H9 (cell line): ENCODE measurements around the gene TAPBPL. TPM values are rescaled to one million over a fixed set of nuclear protein-coding genes. Genes with fewer than 3 reads are reported as not detected.

ENCODE experiments used
- DNase-seq: peaks from one replicate; pipeline ENCODE4 v3.0.0-alpha.2; 2017
- H2AFZ ChIP-seq: one replicate; pipeline ENCODE4 v1.6.1; 2013; ENCODE audit warnings: mild to moderate bottlenecking, low read length, control low read depth, moderate library complexity
- H2AK5ac ChIP-seq: 2 replicates; pipeline ENCODE4 v1.6.1; 2013; ENCODE audit warnings: low read length, control low read depth, mixed read lengths; ENCODE audit not compliant: insufficient read length
- H2BK120ac ChIP-seq: one replicate; pipeline ENCODE4 v1.6.1; 2013; ENCODE audit warnings: low read depth, mild to moderate bottlenecking, low read length, control low read depth, inconsistent platforms; ENCODE audit not compliant: poor library complexity, severe bottlenecking
- H2BK12ac ChIP-seq: 2 replicates; pipeline ENCODE4 v1.6.1; 2013; ENCODE audit warnings: low read length, control low read depth, mixed read lengths, low read depth; ENCODE audit not compliant: insufficient read length
- H2BK15ac ChIP-seq: 2 replicates; pipeline ENCODE4 v1.6.1; 2013; ENCODE audit warnings: low read depth, low read length, control low read depth
- H2BK20ac ChIP-seq: one replicate; pipeline ENCODE4 v1.6.1; 2013; ENCODE audit warnings: low read depth, mild to moderate bottlenecking, low read length, control low read depth, inconsistent platforms; ENCODE audit not compliant: poor library complexity, severe bottlenecking
- H2BK5ac ChIP-seq: 2 replicates; pipeline ENCODE4 v1.6.1; 2013; ENCODE audit warnings: low read length, control low read depth, mixed read lengths; ENCODE audit not compliant: insufficient read length
- H3K14ac ChIP-seq: 2 replicates; pipeline ENCODE4 v1.6.1; 2013; ENCODE audit warnings: low read length, control low read depth; ENCODE audit not compliant: insufficient read depth
- H3K18ac ChIP-seq: 2 replicates; pipeline ENCODE4 v1.6.1; 2013; ENCODE audit warnings: low read depth, mild to moderate bottlenecking, mixed read lengths, low read length, control low read depth; ENCODE audit not compliant: insufficient read length
- H3K23ac ChIP-seq: 2 replicates; pipeline ENCODE4 v1.6.1; 2013; ENCODE audit warnings: low read length, control low read depth, mixed read lengths, low read depth; ENCODE audit not compliant: insufficient read length
- H3K23me2 ChIP-seq: 2 replicates; pipeline ENCODE4 v1.6.1; 2013; ENCODE audit warnings: low read depth, mild to moderate bottlenecking, mixed read lengths, low read length, control low read depth; ENCODE audit not compliant: insufficient read length, poor library complexity, severe bottlenecking
- H3K27ac ChIP-seq: 2 replicates; pipeline ENCODE4 v1.5.1; 2013; ENCODE audit warnings: low read length, control low read depth, mixed read lengths, low read depth; ENCODE audit not compliant: insufficient read length
- H3K27me3 ChIP-seq: 2 replicates; pipeline ENCODE4 v1.6.1; 2013; ENCODE audit warnings: low read length, control low read depth, inconsistent platforms; ENCODE audit not compliant: insufficient read depth
- H3K4ac ChIP-seq: 2 replicates; pipeline ENCODE4 v1.6.1; 2013; ENCODE audit warnings: low read depth, mild to moderate bottlenecking, control low read depth, inconsistent platforms, low read length, moderate library complexity
- H3K4me1 ChIP-seq: 2 replicates; pipeline ENCODE4 v1.6.1; 2013; ENCODE audit warnings: low read length, control low read depth, inconsistent platforms; ENCODE audit not compliant: insufficient read depth
- H3K4me2 ChIP-seq: 2 replicates; pipeline ENCODE4 v1.6.1; 2013; ENCODE audit warnings: low read length, control low read depth, mixed read lengths; ENCODE audit not compliant: insufficient read length, insufficient read depth
- H3K56ac ChIP-seq: 2 replicates; pipeline ENCODE4 v1.6.1; 2013; ENCODE audit warnings: low read depth, mild to moderate bottlenecking, mixed read lengths, low read length, control low read depth; ENCODE audit not compliant: insufficient read length
- H3K79me1 ChIP-seq: 2 replicates; pipeline ENCODE4 v1.6.1; 2013; ENCODE audit warnings: low read depth, mild to moderate bottlenecking, moderate library complexity, low read length, control low read depth, inconsistent platforms; ENCODE audit not compliant: insufficient read depth, poor library complexity, severe bottlenecking
- H3K79me2 ChIP-seq: 2 replicates; pipeline ENCODE4 v1.6.1; 2013; ENCODE audit warnings: low read length, control low read depth, inconsistent platforms; ENCODE audit not compliant: insufficient read depth
- H3K9ac ChIP-seq: 2 replicates; pipeline ENCODE4 v1.6.1; 2013; ENCODE audit warnings: low read length, control low read depth, mixed read lengths; ENCODE audit not compliant: insufficient read length; ENCODE audit errors: extremely low read depth
- H3K9me3 ChIP-seq: one replicate; pipeline ENCODE4 v1.6.1; 2013; ENCODE audit warnings: low read depth, low read length, inconsistent platforms; ENCODE audit not compliant: control insufficient read depth
- H3T11ph ChIP-seq: one replicate; pipeline ENCODE4 v1.6.1; 2013; ENCODE audit warnings: mild to moderate bottlenecking, low read length, control low read depth, inconsistent platforms
- H4K20me1 ChIP-seq: one replicate; pipeline ENCODE4 v1.6.1; 2013; ENCODE audit not compliant: control insufficient read depth, insufficient read length, insufficient read depth
- H4K5ac ChIP-seq: 2 replicates; pipeline ENCODE4 v1.6.1; 2013; ENCODE audit warnings: low read depth, mild to moderate bottlenecking, mixed read lengths, low read length, control low read depth; ENCODE audit not compliant: insufficient read length
- H4K8ac ChIP-seq: replicated peaks from 2 replicates; pipeline ENCODE4 v1.6.1; 2013; ENCODE audit warnings: low read length, control low read depth, mixed read lengths, low read depth; ENCODE audit not compliant: insufficient read length
- H4K91ac ChIP-seq: 2 replicates; pipeline ENCODE4 v1.6.1; 2013; ENCODE audit warnings: low read depth, mild to moderate bottlenecking, moderate library complexity, mixed read lengths, low read length, control low read depth; ENCODE audit not compliant: insufficient read length
- H3K27ac Mint-ChIP-seq, 3 experiments: 2 replicates in 2 of 3; 3 replicates in 1 of 3; pipeline ENCODE4 v1.8.0; 2020 to 2021; ENCODE audit warnings: mixed read lengths in 3 of 3, mild to moderate bottlenecking in 1 of 3, moderate library complexity in 1 of 3
- H3K27me3 Mint-ChIP-seq: 2 replicates; pipeline ENCODE4 v1.8.0; 2021; ENCODE audit warnings: low read depth, mild to moderate bottlenecking, moderate library complexity, mixed read lengths
- H3K36me3 Mint-ChIP-seq, 3 experiments: 2 replicates in 2 of 3; 3 replicates in 1 of 3; pipeline ENCODE4 v1.8.0; 2020 to 2021; ENCODE audit warnings: low read depth in 3 of 3, mixed read lengths in 3 of 3; ENCODE audit not compliant: insufficient read depth in 1 of 3
- H3K4me1 Mint-ChIP-seq, 2 experiments: 2 replicates each; pipeline ENCODE4 v1.8.0; 2020; ENCODE audit warnings: mixed read lengths in 2 of 2
- H3K4me3 Mint-ChIP-seq, 2 experiments: 2 replicates in 1 of 2; 3 replicates in 1 of 2; pipeline ENCODE4 v1.8.0; 2020 to 2021; ENCODE audit warnings: mild to moderate bottlenecking in 2 of 2, mixed read lengths in 2 of 2, moderate library complexity in 1 of 2
- H3K9me3 Mint-ChIP-seq, 2 experiments: 2 replicates in 1 of 2; 3 replicates in 1 of 2; pipeline ENCODE4 v1.8.0; 2020; ENCODE audit warnings: mild to moderate bottlenecking in 2 of 2, mixed read lengths in 2 of 2, moderate library complexity in 1 of 2
- CTCF ChIP-seq: fragments of 200-600 bp; sonication (generic); conservative IDR thresholded peaks from 3 replicates; pipeline ENCODE4 v1.8.0; 2021; ENCODE audit warnings: antibody characterized with exemption, mild to moderate bottlenecking
- WGBS: extraction: QIAGEN DNeasy Blood & Tissue Kit; methylation state at CpG from one replicate; pipeline ENCODE4 v1.1.7; 2013; ENCODE audit warnings: missing lambda C conversion rate, low lambda C conversion rate, mixed read lengths; ENCODE audit not compliant: insufficient read length; ENCODE audit errors: extremely low coverage; 5-methylcytosine and 5-hydroxymethylcytosine counted together
- total RNA-seq: library from RNA; stranded (reverse); gene quantifications from 2 replicates; pipeline ENCODE4 v1.2.1, GENCODE V29; 2021

TAPBPL gene
- total RNA-seq, 1 experiment from 2014 or later: 1.4 TPM

GRCh38 chr12:6443361-6443983, 8.4 kb upstream of the TAPBPL start:
- Mint-ChIP-seq H3K27me3 (no peaks in the 10 kb centered on the region), H3K4me3 (no peak overlapping the region), H3K36me3 (peaks cover 0 to 2% (median 0%) of the 10 kb centered on the region in 3 experiments; a peak in 4 of 7 replicates), H3K27ac (peak overlapping the region in 2 of 3 experiments; percentile 10 to 49; a peak in 2 of 7 replicates), H3K9me3 (no peaks in the 10 kb centered on the region), H3K4me1 (peaks cover 10 to 22% of the 10 kb centered on the region in 2 experiments)
- no peak for DNase-seq
- no peak overlapping the region for H2BK12ac ChIP-seq
- no peak overlapping the region for H3K56ac ChIP-seq
- TF ChIP-seq CTCF: no peak
- no peaks in the 10 kb centered on the region for H3K79me1 ChIP-seq
- H3K4me2 ChIP-seq: no peak overlapping the region
- H3K14ac ChIP-seq: no peak overlapping the region
- H3K27me3 ChIP-seq: no peaks in the 10 kb centered on the region; the same call in 1 of the 2 replicates
- no peak overlapping the region for H3K23ac ChIP-seq
- no peaks in the 10 kb centered on the region for H3K4me1 ChIP-seq
- H3T11ph ChIP-seq: no peak overlapping the region
- no peaks in the 10 kb centered on the region for H3K9me3 ChIP-seq
- no peaks in the 10 kb centered on the region for H3K79me2 ChIP-seq
- WGBS: no CpG with 5 or more reads among the region's 9 CpGs
- no peak overlapping the region for H3K9ac ChIP-seq
- H2BK15ac ChIP-seq: no peak overlapping the region
- no peak overlapping the region for H2BK20ac ChIP-seq
- H3K4ac ChIP-seq: no peak overlapping the region
- H2BK5ac ChIP-seq: no peak overlapping the region
- H2BK120ac ChIP-seq: no peak overlapping the region
- no peaks in the 10 kb centered on the region for H4K20me1 ChIP-seq
- H4K8ac ChIP-seq: no peak overlapping the region
- no peak overlapping the region for H4K5ac ChIP-seq
- no peak overlapping the region for H2AFZ ChIP-seq
- no peaks in the 10 kb centered on the region for H3K23me2 ChIP-seq
- H3K27ac ChIP-seq: no peak overlapping the region
- H3K18ac ChIP-seq: no peak overlapping the region
- H4K91ac ChIP-seq: no peak overlapping the region
- H2AK5ac ChIP-seq: no peak overlapping the region
